Fibroblast of pulmonary artery (primary cell): ENCODE data around the gene PORCN.
A peak's percentile ranks its signal among the peaks of the same experiment; 100 is the strongest.

Source experiments
- DNase-seq: peaks from one replicate; pipeline ENCODE4 v3.0.0-alpha.2; 2010; ENCODE audit warnings: low read depth
- H3K4me3 ChIP-seq: replicated peaks from 2 replicates; pipeline ENCODE4 v1.5.1; 2011; ENCODE audit warnings: low read depth, mild to moderate bottlenecking, control low read depth, low read length, moderate library complexity
- TF ChIP-seq, protein P1 (sequence below): IDR thresholded peaks from 2 replicates; pipeline ENCODE4 v1.5.1; 2011; ENCODE audit warnings: mild to moderate bottlenecking, control low read depth, low read length, inconsistent platforms; ENCODE audit errors: missing control alignments

Gene PORCN

DNA sequence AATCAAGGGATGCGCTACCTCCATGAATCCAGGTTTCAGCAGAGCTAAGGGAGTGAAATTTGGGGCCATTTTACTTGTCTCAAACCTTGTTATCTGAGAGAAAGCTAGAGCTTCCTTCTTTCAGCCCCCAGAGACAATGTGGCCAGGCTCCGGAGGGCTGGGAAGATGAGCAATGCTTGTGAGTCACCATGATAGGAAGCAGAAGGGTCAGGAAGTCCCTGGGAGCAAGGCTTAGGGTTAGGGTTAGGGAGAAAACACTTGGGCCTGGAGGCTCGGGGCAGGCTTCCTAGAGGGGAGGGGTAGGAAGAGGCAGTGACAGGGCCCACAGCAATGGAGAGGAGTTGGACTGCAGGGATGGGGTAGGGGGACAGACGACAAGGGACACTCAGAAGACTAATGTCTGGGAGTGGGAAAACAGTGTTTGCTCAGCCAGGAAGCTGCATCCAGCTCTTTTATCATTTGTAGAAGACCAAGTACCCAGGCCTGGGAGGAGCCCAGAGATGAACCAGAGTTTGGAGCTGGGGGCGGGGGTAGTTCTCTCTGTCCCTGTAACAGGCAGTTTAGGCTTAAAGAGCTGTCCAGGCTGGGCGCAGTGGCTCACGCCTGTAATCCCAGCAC is 16.4 kb upstream of the PORCN start:
- no peak overlapping the region for H3K4me3 ChIP-seq
- peak; percentile 17 for DNase-seq
- TF ChIP-seq, protein P1, sequence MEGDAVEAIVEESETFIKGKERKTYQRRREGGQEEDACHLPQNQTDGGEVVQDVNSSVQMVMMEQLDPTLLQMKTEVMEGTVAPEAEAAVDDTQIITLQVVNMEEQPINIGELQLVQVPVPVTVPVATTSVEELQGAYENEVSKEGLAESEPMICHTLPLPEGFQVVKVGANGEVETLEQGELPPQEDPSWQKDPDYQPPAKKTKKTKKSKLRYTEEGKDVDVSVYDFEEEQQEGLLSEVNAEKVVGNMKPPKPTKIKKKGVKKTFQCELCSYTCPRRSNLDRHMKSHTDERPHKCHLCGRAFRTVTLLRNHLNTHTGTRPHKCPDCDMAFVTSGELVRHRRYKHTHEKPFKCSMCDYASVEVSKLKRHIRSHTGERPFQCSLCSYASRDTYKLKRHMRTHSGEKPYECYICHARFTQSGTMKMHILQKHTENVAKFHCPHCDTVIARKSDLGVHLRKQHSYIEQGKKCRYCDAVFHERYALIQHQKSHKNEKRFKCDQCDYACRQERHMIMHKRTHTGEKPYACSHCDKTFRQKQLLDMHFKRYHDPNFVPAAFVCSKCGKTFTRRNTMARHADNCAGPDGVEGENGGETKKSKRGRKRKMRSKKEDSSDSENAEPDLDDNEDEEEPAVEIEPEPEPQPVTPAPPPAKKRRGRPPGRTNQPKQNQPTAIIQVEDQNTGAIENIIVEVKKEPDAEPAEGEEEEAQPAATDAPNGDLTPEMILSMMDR, result no peak

- DNase-seq, result peak; percentile 51
Observed at GRCh38 chrX:48493890-48494364, 14.9 kb upstream of the PORCN start.

GRCh38 chrX:48496660-48497059 is 12.1 kb upstream of the PORCN start:
- no peak overlapping the region for H3K4me3 ChIP-seq
- no peak for DNase-seq
- TF ChIP-seq, protein P1, result no peak

More at GRCh38 chrX:48493890-48494364, 14.9 kb upstream of the PORCN start:
- TF ChIP-seq, protein P1, result peak; percentile 36
- H3K4me3 ChIP-seq, result no peak overlapping the region

- no peak for DNase-seq
- H3K4me3 ChIP-seq, result no peak overlapping the region
- TF ChIP-seq, protein P1, result no peak
Observed at GRCh38 chrX:48497871-48498270, 10.9 kb upstream of the PORCN start.

DNA sequence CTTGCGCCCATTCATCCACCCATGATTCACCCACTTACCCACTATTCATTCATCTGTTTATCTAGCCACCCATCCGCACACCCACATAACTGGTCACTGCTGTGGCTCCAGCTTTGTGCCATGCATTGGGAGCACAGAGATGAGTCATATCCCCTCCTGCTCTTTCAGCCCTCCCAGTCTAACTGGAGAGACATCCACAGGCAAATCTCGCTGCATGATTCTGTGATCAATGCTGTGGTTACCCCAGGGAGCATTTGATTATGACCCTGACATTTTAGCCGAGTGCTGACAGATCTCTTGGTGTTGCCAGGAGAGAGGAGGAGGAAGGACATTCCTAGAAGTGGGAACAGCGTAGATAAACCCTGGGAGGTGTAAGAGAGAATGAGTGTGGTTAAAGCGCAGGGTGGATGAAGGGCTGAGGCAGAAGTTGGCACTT is 10.4 kb upstream of the PORCN start:
- TF ChIP-seq, protein P1, result no peak
- peak; percentile 49 for DNase-seq
- no peak overlapping the region for H3K4me3 ChIP-seq

DNA sequence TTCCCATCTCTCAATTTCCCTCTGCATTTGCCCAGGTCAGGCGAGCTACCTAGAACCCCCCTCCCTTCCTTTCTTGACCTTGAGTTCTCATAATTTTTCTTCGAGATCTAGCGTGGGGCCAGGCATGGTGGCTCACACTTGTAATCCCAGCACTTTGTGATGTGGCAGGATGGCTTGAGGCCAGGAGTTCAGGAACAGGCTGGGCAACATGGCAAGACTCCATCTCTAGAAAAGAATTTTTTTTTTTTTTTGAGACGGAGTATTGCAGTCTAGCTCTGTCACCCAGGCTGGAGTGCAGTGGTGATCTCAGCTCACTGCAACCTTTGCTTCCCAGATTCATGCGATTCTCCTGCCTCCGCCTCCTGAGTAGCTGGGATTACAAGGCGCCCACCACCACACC is 4.5 kb upstream of the PORCN start:
- TF ChIP-seq, protein P1, result no peak
- no peak for DNase-seq
- H3K4me3 ChIP-seq, result no peak overlapping the region

- no peak overlapping the region for H3K4me3 ChIP-seq
- TF ChIP-seq, protein P1, result no peak
- DNase-seq, result no peak
Observed at GRCh38 chrX:48505481-48505880, 3.3 kb upstream of the PORCN start.
